Urothelium cell line (cell line): ENCODE measurements around the gene NPM1.
A peak's percentile ranks its signal among the peaks of the same experiment; 100 is the strongest.
"Not testable (repeated sequence)": the region's sequence is repeated elsewhere in the genome, so short reads cannot be mapped to it uniquely, and the experiment has no call there.

Source experiments
- DNase-seq: peaks from one replicate; pipeline ENCODE4 v3.0.0; 2011; ENCODE audit warnings: low spot score, mixed read lengths
- FAIRE-seq: peaks from 2 replicates; lab custom pipeline; 2011; peaks lifted over from hg19 to GRCh38; lab: Jason Lieb, UNC

Gene NPM1

DNA sequence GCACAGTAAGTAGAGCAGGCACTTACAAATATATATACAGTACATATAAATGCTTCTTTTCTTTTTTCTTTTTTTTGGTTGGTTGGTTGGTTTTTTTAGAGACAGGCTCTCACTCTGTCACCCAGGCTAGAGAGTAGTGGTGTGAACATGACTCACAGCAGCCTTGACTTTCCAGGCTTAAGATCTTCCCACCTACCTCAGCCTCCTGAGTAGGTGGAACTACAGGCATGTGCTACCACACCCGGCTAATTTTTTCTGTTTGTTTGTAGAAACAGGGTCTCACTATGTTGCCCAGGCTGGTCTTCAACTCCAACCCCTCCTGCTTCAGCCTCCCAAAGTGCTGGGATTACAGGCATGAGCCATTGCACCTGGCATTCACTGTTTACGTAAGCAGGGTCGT, 2.6 kb upstream of the NPM1 start:
- not testable (repeated sequence) for FAIRE-seq, DNase-seq

- no peak for FAIRE-seq
- DNase-seq: no peak
These were observed 1.5 kb upstream of the NPM1 start for GRCh38 chr5:171386006-171386671.

GRCh38 chr5:171386861-171387344, 746 bp upstream of the NPM1 start:
- DNase-seq (no peak), FAIRE-seq (no peak)

- peak; percentile 56 for FAIRE-seq
These were observed 544 bp downstream of the NPM1 start for GRCh38 chr5:171387970-171388815.

DNA sequence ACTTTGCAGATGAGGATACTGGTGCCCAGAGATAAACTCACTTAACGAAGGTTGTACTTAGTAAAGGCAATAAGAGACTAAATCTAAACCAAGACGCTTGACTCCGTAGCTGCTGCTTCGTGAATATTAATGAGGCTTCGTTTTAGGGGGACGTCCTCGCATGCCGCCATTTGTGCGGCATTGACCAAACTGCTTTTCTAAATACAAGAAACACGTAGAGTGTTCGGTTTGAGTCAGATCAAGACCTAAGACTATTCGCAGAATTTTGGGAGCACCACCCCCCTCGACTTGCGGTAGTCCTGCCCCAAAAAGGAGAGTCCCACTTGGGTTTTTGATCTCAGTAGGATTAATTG, 1.1 kb downstream of the NPM1 start:
- DNase-seq: no peak
- no peak for FAIRE-seq

More at GRCh38 chr5:171387970-171388815, 544 bp downstream of the NPM1 start:
- peak; percentile 74 for DNase-seq

DNA sequence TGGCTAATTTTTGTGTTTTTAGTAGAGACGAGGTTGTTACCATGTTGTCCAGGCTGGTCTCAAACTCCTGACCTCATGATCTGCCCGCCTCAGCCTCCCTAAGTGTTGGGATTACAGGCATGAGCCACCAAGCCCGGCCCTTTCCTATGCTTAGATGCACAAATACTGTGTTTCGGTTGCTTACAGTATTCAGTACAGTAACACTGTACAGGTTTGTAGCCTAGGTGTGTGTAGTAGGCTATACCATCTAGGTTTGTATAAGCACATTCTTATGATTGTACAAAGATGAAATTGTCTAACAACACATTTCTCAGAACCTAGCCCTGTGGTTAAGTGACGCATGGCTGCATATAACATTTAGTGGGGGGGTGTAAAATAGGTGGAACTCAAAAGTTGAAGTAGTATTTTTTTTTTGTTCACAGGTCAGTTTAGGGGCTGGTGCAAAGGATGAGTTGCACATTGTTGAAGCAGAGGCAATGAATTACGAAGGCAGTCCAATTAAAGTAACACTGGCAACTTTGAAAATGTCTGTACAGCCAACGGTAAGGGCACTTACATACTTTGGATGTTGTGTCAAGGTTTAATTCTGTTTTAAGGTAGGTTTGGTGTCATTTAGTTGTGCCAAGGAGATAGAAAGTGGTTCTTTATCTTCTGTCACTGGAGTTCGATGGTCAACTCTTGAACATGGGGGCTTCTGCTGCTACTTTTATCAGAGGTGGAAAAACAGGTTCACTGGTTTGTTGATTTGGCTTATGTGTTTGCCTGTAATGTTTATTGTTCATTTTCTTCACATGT, 3.4 kb downstream of the NPM1 start:
- FAIRE-seq (no peak), DNase-seq (no peak)

DNA sequence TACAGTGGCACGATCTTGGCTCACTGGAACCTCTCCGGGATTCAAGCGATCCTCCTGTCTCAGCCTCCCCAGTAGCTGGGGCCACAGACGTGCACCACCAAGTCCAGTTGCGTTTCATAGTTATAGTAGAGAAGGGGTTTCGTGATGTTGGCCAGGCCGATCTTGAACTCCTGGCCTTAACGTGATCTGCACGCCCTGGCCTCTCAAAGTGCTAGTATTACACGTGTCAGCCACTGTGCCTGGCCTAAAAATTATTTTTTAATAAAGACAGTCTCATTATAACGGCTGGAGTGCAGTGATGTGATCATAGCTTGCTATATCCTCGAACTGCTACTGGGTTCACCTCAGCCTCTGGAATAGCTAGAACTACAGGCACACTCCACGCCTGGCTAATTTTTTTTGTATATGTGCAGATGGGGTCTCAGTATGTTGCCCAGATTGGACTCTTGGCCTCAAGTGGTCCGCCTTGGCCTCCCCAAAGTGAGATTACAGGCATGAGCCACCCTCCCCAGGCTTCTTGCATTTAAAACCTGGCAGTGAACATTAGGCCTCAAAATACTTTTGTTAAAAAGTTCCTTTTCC, 4.4 kb downstream of the NPM1 start:
- DNase-seq (no peak), FAIRE-seq (no peak)

DNA sequence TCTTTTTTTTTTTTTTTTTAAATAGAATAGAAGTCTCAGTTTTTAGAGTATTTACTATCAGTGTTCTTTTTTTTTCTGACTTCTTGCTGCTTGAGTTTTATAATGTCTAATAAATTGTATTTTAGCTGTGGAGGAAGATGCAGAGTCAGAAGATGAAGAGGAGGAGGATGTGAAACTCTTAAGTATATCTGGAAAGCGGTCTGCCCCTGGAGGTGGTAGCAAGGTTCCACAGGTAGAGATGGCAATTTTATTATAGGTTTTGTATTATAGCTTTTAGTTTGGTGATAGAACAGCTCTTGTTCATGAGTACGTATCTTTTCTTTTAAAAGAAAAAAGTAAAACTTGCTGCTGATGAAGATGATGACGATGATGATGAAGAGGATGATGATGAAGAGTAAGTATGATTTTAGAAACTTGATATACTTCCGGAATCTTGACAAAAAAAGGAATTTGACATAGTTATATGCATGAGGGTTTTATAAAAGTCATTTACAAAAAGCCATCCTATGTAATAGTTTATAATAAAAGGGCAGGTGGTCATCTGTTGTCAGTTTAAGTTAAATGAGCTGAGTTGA, 5.0 kb downstream of the NPM1 start:
- FAIRE-seq: no peak

GRCh38 chr5:171395042-171395441, 7.4 kb downstream of the NPM1 start:
- DNase-seq (no peak), FAIRE-seq (no peak)

More for the DNA sequence above, 5.0 kb downstream of the NPM1 start:
- no peak for DNase-seq

GRCh38 chr5:171396583-171396982, 8.9 kb downstream of the NPM1 start:
- not testable (repeated sequence) for DNase-seq

DNA sequence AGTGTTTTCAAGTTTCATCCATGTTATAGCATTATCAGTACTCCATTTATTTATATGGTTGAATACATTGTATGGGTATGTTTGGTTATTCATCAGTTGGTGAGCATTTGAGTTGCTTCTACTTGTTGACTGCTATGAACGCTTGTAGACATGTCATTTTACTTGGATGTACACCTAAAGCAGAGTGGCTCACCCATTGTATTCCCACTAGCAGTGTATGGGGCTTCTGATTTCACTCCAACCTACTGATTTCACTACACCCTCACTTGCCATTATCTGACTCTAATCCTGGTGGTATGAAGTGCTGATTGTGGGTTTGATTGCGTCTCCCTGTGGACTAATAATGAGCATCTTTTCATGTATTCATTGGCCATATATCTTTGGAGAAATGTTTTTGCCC, 9.5 kb downstream of the NPM1 start:
- DNase-seq: no peak
- no peak for FAIRE-seq

More at GRCh38 chr5:171396583-171396982, 8.9 kb downstream of the NPM1 start:
- not testable (repeated sequence) for FAIRE-seq

GRCh38 chr5:171397599-171397998, 9.9 kb downstream of the NPM1 start:
- FAIRE-seq (no peak), DNase-seq (no peak)

DNA sequence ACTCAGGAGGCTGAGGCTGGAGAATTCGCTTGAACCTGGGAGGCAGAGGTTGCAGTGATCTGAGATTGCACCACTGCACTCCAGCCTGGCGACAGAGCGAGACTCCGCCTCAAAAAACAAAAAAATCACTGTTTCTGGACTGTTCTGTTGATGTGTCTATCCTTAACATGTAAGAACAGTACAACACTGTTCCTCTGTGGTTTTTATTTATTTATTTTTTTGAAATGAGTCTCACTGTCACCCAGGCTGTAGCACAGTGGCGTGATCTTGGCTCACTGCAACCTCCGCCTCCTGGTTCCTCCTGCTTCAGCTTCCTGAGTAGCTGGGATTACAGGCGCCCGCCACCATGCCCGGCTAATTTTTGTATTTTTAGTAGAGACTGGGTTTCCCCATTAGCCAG, 11.0 kb downstream of the NPM1 start:
- not testable (repeated sequence) for FAIRE-seq, DNase-seq

- DNase-seq (no peak), FAIRE-seq (no peak)
These were observed 12.5 kb downstream of the NPM1 start for GRCh38 chr5:171400169-171400568.

- DNase-seq (no peak), FAIRE-seq (no peak)
These were observed 13.7 kb downstream of the NPM1 start for GRCh38 chr5:171401167-171401947.

DNA sequence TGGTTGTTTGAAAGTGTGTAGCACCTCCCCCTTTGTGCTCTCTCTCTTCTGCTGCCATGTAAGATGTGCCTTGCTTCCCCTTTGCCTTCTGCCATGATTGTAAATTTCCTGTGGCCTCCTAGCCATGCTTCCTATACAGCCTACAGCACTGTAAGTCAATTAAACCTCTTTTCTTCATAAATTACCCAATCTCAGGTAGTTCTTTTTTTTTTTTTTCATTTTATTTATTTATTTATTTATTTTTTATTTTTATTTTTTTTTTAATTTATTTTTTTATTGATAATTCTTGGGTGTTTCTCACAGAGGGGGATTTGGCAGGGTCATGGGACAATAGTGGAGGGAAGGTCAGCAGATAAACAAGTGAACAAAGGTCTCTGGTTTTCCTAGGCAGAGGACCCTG, 15.1 kb downstream of the NPM1 start:
- not testable (repeated sequence) for FAIRE-seq, DNase-seq

DNA sequence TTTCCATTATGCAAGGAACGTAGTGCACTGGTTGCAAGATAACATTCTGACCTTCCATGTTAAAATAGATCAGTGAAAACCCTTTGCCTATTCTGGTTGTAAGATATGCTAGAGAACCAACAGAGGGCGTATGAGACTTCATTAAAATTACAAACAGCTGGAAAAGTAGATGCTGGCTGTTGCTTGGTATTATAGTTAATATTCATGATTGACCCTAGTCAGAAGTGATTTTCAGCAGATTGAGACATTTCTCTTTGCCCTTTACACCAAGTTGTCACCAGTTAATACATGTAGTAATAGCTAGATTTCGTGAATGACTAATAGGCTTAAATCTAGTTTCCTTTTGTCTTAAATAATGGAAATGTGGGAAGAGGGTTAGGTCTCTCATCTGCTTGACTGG, 18.0 kb downstream of the NPM1 start:
- FAIRE-seq (no peak), DNase-seq (no peak)

GRCh38 chr5:171407234-171407633, 19.6 kb downstream of the NPM1 start:
- no peak for FAIRE-seq
- no peak for DNase-seq
